AG10803 (cell line): ENCODE data around the gene TMEM117.

Source experiments
- DNase-seq: peaks from one replicate; pipeline ENCODE4 v3.0.0; 2010; ENCODE audit warnings: low read depth
- H3K4me3 ChIP-seq: 2 replicates; pipeline ENCODE4 v1.5.1; 2011; ENCODE audit warnings: mild to moderate bottlenecking, low read length, control low read depth
- CTCF ChIP-seq: conservative IDR thresholded peaks from 2 replicates; pipeline ENCODE4 v1.5.1; 2011; ENCODE audit warnings: mild to moderate bottlenecking, low read length, control low read depth, inconsistent platforms

Gene TMEM117

GRCh38 chr12:44091948-44092606, 256.2 kb downstream of the TMEM117 start:
- no peak for TF ChIP-seq CTCF
- no peak for DNase-seq

GRCh38 chr12:44098786-44099185, 262.9 kb downstream of the TMEM117 start:
- H3K4me3 ChIP-seq: no peak overlapping the region
- no peak for DNase-seq

More at GRCh38 chr12:44091948-44092606, 256.2 kb downstream of the TMEM117 start:
- no peak overlapping the region for H3K4me3 ChIP-seq

GRCh38 chr12:44099486-44099885, 263.6 kb downstream of the TMEM117 start:
- H3K4me3 ChIP-seq: no peak overlapping the region
- DNase-seq: no peak
- TF ChIP-seq CTCF: no peak

More at GRCh38 chr12:44098786-44099185, 262.9 kb downstream of the TMEM117 start:
- TF ChIP-seq CTCF: no peak

GRCh38 chr12:44100264-44100663, 264.4 kb downstream of the TMEM117 start:
- TF ChIP-seq CTCF: no peak
- no peak overlapping the region for H3K4me3 ChIP-seq
- no peak for DNase-seq

- DNase-seq: no peak
- no peak overlapping the region for H3K4me3 ChIP-seq
- TF ChIP-seq CTCF: no peak
Observed at GRCh38 chr12:44101475-44101874, 265.6 kb downstream of the TMEM117 start.

- DNase-seq: no peak
- no peak overlapping the region for H3K4me3 ChIP-seq
- no peak for TF ChIP-seq CTCF
Observed at GRCh38 chr12:44114906-44115305, 279.0 kb downstream of the TMEM117 start.

GRCh38 chr12:44117337-44117736, 281.5 kb downstream of the TMEM117 start:
- DNase-seq: peak; percentile 11
- no peak overlapping the region for H3K4me3 ChIP-seq
- TF ChIP-seq CTCF: no peak
